OCI-LY3 (cell line): ENCODE measurements around the gene NOP10.

Experiments
- EZH2phosphoT487 ChIP-seq: fragments of 200-600 bp; shearing (Covaris generic); IDR thresholded peaks from 2 replicates; pipeline ENCODE4 v1.6.1; 2018; ENCODE audit warnings: antibody characterized with exemption, mixed run types, low read depth
- TF ChIP-seq, protein P1 (sequence below): fragments of 200-600, 300-600 bp; sonication (generic); IDR thresholded peaks from 2 replicates; pipeline ENCODE4 v1.5.1; 2014; ENCODE audit warnings: antibody characterized with exemption, low read length, low read depth

DNA sequence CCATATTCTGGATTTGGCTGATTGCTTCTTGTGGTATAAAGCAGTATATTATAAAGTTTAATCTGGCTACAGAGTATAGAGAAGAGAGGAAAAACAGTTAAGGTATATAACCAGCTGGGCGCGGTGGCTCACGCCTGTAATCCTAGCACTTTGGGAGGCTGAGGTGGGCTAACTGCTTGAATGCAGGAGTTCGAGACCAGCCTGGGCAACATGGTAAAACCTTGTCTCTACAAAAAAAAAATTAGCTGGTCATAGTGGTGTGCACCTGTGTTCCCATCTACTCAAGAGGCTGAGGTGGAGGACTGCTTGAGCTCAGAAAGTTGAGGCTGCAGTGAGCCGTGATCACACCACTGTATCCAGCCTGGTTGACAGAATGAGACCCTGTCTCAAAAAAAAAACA lies 12.7 kb downstream of the NOP10 start:
- TF ChIP-seq, protein P1, sequence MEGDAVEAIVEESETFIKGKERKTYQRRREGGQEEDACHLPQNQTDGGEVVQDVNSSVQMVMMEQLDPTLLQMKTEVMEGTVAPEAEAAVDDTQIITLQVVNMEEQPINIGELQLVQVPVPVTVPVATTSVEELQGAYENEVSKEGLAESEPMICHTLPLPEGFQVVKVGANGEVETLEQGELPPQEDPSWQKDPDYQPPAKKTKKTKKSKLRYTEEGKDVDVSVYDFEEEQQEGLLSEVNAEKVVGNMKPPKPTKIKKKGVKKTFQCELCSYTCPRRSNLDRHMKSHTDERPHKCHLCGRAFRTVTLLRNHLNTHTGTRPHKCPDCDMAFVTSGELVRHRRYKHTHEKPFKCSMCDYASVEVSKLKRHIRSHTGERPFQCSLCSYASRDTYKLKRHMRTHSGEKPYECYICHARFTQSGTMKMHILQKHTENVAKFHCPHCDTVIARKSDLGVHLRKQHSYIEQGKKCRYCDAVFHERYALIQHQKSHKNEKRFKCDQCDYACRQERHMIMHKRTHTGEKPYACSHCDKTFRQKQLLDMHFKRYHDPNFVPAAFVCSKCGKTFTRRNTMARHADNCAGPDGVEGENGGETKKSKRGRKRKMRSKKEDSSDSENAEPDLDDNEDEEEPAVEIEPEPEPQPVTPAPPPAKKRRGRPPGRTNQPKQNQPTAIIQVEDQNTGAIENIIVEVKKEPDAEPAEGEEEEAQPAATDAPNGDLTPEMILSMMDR: no peak
- no peak for TF ChIP-seq EZH2phosphoT487
